A549 (cell line): ENCODE data around the gene DBT.

Source experiments
- BCL3 ChIP-seq: fragments of >200 bp; sonication (Bioruptor Twin); formaldehyde crosslinking; IDR thresholded peaks from 3 replicates; pipeline ENCODE4 v1.6.1; 2016
- CHD2 ChIP-seq: fragments of 150-350 bp; IDR thresholded peaks from 2 replicates; pipeline ENCODE4 v1.6.1; 2014; ENCODE audit warnings: low read length; ENCODE audit not compliant: partially characterized antibody
- EHMT2 ChIP-seq: fragments of 200-600 bp; sonication (generic); IDR thresholded peaks from 2 replicates; pipeline ENCODE4 v1.6.1; 2016; ENCODE audit warnings: antibody characterized with exemption, low read depth, mild to moderate bottlenecking, moderate library complexity
- ELK1 ChIP-seq: fragments of 150-350 bp; IDR thresholded peaks from 2 replicates; pipeline ENCODE4 v1.6.1; 2014; ENCODE audit warnings: low read depth, mild to moderate bottlenecking, low read length
- EP300 ChIP-seq, 2 experiments: fragments of >200 bp; sonication (Bioruptor Twin); formaldehyde crosslinking; IDR thresholded peaks; 2 replicates in 1 of 2; 3 replicates in 1 of 2; pipeline ENCODE4 v1.6.1; 2016 to 2017
- HOXA7 ChIP-seq: fragments of 250-450 bp; sonication (Bioruptor Pico); IDR thresholded peaks from 2 replicates; pipeline ENCODE4 v1.5.0; 2020; ENCODE audit warnings: mild to moderate bottlenecking, moderate library complexity
- JUNB ChIP-seq: fragments of >200 bp; sonication (Bioruptor Twin); formaldehyde crosslinking; IDR thresholded peaks from 2 replicates; pipeline ENCODE4 v1.6.1; 2016
- KDM1A ChIP-seq: fragments of 200-600 bp; sonication (generic); IDR thresholded peaks from 2 replicates; pipeline ENCODE4 v1.6.1; 2016; ENCODE audit warnings: low read depth, mild to moderate bottlenecking
- KDM5A ChIP-seq: fragments of 200-600 bp; sonication (generic); IDR thresholded peaks from 2 replicates; pipeline ENCODE4 v1.6.1; 2016; ENCODE audit warnings: antibody characterized with exemption, mild to moderate bottlenecking
- MAFK ChIP-seq: fragments of 450-650 bp; IDR thresholded peaks from 2 replicates; pipeline ENCODE4 v1.6.1; 2014; ENCODE audit not compliant: partially characterized antibody
- POLR2A ChIP-seq: IDR thresholded peaks from 2 replicates; pipeline ENCODE4 v1.6.1; 2012; ENCODE audit warnings: mild to moderate bottlenecking, low read length
- RAD21 ChIP-seq, 2 experiments: fragments of >200 bp in 1 of 2; sonication (Bioruptor Twin) in 1 of 2; formaldehyde crosslinking in 1 of 2; IDR thresholded peaks in 1 of 2; conservative IDR thresholded peaks in 1 of 2; 2 replicates in 1 of 2; 3 replicates in 1 of 2; pipeline ENCODE4 v1.6.1; 2012 to 2018; ENCODE audit warnings: inconsistent platforms in 1 of 2
- TF ChIP-seq, protein P1 (sequence below): fragments of >200 bp; sonication (Bioruptor Twin); formaldehyde crosslinking; IDR thresholded peaks from 3 replicates; pipeline ENCODE4 v1.5.1; 2016
- TF ChIP-seq, protein P2 (sequence below): fragments of 450-650 bp; IDR thresholded peaks from 2 replicates; pipeline ENCODE4 v1.6.1; 2014; ENCODE audit warnings: antibody characterized with exemption

DNA sequence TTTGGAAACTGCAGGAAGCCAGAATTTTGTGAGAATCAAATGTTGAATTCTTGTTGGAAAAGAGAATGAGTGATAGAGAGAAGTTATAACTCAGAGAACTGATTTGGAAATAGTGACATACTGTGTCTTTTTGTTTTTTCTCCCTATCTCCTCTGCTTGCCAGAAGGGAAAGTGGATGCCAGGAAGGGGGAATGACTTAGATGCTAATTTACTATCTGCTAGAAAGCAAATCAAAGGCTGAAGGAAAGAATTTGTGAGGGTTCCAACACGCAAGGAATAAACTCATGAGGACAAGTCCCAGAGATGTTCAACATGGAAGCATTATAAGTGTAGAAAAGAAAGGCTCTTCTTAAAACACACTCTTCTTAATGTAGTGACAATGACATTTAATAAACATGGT lies 51.0 kb downstream of the DBT start:
- TF ChIP-seq, protein P1, sequence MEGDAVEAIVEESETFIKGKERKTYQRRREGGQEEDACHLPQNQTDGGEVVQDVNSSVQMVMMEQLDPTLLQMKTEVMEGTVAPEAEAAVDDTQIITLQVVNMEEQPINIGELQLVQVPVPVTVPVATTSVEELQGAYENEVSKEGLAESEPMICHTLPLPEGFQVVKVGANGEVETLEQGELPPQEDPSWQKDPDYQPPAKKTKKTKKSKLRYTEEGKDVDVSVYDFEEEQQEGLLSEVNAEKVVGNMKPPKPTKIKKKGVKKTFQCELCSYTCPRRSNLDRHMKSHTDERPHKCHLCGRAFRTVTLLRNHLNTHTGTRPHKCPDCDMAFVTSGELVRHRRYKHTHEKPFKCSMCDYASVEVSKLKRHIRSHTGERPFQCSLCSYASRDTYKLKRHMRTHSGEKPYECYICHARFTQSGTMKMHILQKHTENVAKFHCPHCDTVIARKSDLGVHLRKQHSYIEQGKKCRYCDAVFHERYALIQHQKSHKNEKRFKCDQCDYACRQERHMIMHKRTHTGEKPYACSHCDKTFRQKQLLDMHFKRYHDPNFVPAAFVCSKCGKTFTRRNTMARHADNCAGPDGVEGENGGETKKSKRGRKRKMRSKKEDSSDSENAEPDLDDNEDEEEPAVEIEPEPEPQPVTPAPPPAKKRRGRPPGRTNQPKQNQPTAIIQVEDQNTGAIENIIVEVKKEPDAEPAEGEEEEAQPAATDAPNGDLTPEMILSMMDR: no peak
- TF ChIP-seq KDM5A (no peak), EHMT2 (no peak), EP300 (IDR thresholded peaks at IDR 0.05) (no peak), KDM1A (no peak), POLR2A (no peak), RAD21 (conservative IDR thresholded peaks at IDR 0.05 in 1 of 2, IDR thresholded peaks at IDR 0.05 in 1 of 2) (no peak), HOXA7 (CRISPR knock-in tag) (no peak), BCL3 (no peak), MAFK (no peak), CHD2 (no peak), ELK1 (no peak), JUNB (no peak)
- TF ChIP-seq, protein P2, sequence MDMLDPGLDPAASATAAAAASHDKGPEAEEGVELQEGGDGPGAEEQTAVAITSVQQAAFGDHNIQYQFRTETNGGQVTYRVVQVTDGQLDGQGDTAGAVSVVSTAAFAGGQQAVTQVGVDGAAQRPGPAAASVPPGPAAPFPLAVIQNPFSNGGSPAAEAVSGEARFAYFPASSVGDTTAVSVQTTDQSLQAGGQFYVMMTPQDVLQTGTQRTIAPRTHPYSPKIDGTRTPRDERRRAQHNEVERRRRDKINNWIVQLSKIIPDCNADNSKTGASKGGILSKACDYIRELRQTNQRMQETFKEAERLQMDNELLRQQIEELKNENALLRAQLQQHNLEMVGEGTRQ: no peak
